SHP77 (cell line): ENCODE data around the gene CSF2.
"Not testable (repeated sequence)": the region's sequence is repeated elsewhere in the genome, so short reads cannot be mapped to it uniquely, and the experiment has no call there.

Experiments
- DNase-seq, 2 experiments: peaks; one replicate each; lab custom pipeline; 2025; lab: John Stamatoyannopoulos, UW

Gene CSF2

DNA sequence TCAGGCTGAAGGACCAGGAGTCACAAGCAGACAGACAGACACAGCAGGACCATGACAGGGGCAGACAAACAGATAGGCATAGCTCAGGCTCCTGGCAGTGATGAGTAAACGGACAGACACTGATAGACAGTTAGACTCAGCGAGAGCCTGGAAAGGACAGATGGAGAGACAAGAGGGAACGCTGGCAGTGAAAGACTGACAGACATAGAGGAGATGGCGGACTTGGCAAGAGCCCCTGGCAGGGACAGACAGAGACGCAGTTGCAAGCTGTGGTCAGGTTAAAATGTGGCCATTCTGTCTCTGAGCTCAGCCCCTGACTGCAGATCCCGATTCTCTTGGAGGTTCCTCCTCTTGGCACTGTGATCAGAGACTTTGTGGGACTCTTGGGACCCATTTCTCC, 13.6 kb downstream of the CSF2 start:
- no peak for DNase-seq

DNA sequence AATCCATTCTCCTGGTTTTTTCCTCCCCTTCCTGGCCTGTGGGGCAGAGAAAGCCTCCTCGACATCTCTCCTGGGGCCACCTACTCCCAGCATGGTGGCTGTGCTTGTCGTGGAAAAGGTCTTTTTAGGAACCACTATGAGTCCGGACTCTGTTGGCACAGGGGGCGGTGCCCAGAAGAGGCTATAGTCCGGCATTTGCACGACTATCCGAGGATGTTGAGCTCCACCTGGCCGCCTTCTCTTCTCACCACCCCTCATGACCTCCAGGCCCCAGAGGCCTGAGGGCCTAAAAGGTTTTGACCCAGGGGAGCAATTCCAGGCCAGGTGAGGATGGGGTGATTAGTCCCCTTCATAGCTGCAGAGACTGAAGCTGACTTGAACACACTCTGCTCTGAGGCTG, 14.1 kb downstream of the CSF2 start:
- DNase-seq: no peak

DNA sequence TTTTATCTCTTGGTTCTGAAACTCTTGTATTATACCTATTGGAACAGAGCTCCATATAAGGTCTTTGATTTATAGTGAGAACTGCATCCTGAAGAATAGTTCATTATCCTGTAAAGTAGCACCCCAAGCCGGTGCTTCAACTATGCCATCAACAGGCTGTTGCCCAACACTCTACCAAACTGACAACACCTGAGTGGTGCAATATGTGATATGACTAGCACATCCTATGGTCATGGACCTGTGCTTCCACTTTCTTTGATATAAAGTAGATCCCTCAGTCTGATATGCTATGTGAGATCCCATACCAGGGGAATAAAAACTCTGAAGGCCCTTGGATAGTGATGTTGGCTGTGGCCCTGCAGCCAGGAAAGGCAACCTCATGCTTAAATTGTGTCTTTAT, 15.8 kb downstream of the CSF2 start:
- DNase-seq: no peak

DNA sequence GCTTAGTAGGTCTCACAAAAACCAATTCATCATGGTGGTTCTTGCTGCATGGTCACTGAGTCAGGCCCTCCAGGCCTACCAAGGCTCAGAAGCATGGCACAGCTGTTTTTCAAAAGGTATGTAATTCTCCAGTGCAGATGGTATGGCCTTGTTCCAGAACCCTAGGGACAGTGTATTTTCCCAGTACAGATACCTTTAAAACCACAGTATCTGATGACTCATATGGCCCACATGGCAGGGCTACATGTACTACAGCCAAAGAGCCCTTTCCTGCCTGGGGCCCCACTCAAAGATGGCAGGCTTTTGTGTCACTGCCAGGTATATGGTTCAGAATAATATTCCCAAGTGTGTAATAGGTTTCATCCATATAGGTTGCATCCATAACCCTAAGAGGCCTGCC, 16.5 kb downstream of the CSF2 start:
- no peak for DNase-seq

DNA sequence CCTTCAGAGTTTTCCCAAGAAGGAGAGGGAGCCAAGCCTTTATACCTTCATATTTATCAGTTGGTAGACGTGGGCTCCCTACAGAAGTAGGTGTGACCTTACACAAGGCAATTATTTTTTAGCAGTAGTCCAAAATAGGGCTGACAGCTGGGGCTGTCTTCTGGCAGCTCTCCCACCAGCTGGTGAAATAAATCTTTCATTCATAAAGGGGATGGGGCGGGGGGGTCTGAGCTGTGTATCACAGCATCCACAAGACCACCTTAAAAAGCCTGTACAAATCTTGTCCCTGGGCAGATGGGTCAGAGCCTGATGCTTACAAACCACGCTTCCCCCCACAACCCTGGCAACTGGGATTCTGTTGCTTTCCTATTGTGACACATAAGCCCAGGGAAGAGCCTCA, 19.7 kb downstream of the CSF2 start:
- no peak for DNase-seq

DNA sequence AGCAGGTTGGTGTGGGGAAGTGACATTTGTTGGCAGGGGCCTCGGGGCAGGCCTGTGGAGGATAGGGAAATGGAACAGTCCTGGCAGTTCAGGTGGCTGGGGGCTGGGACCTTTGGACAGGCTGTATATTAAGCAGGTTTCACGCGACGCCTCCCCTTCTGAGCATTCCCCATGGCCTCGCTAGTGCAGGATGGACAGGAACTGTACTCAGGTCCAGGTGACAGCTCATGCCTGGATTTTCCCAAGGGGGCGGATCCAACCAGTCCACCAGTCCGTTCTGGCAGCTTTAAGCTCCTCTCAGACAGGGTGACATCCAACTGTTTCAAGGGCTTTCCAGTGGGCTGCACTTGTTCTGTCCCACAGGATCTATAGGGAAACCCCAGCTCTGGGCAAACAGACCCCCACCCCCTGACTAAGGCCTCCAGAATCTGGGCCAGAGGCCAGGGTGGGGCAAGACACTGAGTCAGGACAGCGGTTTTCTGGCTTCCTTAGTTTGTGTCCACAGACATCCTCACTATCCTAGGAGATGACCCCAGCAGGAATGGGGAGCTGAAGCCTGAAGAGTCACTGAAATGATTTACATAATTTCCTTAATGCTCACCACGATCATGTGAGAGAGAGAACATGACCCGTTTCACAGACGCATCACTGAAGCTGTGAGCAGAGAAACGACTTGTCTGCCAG, 20.9 kb downstream of the CSF2 start:
- DNase-seq: no peak

DNA sequence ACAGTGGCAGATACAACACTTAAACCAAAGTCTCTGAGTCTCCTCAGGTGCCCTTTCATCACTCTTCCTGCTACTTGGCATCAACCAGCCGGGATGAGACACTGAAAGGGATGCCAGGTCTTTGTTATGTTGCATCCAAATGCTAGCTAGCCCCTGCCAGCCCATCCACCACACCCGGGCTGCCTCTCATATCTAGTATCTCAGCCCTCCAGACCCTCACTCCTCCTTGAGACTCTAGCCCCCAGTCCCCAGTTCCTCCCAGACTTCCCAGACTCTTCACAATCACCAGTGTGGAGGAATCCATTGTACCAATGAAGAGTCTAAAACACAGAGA, 21.5 kb downstream of the CSF2 start:
- no peak for DNase-seq

DNA sequence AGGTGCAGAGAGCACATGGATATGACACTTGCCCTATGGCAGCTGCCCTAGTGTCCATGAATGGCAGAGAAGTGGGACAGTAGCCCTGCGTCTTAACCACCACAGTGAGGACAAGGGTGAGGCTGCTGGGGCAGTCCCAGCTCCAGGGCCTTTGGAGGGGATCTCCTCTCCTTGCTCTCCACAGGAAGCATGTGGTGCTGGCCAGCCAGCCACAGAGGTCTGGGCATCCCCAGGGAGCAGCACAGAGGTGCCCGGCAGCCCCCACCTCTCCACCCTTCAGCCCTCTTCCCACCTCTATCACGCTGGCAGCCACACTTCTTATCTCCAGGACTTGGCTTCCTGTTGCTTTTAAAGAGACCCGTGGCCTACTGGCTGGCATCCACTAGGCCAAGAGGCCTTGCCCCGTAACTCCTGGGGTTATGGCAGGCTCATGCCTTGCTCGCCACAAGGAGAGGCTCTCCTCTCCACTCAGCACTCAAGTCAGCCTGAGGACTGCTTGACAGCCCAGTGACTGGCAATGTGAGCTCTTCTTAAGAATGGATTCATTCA, 21.9 kb downstream of the CSF2 start:
- no peak for DNase-seq

DNA sequence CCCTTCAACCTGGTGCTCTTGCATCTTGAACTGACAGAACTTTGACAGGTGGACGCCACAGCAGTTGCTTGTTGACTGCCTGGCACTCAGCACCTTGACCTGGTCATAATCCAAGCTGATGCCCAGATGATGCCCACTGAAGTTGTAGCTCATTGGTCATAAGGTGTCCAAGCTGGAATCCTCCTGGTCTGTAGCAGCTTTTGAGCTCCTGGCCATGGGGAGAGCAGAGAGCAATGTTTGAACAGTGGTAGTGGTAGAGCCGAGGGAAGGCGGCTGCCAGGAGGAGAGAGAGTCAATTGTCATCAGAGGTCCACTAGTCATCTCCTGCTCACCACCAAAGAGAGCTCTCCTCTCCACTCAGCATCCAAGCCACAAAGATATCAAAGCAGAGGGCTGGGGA, 23.3 kb downstream of the CSF2 start:
- no peak for DNase-seq

DNA sequence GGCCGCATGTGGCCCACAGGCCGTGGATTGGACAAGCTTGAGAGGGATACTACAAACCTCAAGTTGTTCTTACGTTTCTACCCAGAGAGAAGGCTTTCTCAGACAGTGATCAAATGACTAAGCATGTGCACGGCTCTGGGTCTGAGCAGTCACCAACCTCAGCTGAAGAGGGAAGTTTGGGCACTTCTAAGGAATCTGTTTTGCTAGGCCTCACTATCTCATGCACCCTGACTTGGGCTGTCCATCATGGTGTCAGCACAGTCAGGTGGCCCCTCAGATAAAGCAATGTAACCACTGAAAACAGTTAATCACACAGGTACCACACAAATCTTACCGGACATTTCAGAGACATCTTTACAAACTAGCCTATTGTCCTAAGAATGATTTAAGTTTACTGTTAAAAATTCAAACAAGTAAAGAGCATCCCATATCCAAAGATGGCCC, 24.6 kb downstream of the CSF2 start:
- DNase-seq: no peak

DNA sequence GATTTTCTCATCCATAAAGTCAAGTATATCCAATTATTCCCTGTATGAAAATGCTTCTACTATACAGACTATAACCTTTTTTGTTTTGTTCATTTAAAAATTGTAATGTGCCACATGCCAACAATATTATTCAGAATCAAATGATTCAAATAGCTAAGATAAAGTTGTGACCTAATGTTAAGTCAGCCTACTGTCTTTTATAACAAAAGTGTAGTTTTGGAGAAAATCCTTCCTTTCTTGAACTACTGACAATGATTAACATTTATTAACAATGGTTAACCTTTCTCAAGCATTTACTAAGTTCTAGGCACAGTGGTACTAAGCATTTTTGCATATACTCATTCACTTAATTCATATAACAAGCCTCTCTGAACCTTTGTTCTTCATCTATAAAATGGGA, 25.0 kb downstream of the CSF2 start:
- DNase-seq: no peak

DNA sequence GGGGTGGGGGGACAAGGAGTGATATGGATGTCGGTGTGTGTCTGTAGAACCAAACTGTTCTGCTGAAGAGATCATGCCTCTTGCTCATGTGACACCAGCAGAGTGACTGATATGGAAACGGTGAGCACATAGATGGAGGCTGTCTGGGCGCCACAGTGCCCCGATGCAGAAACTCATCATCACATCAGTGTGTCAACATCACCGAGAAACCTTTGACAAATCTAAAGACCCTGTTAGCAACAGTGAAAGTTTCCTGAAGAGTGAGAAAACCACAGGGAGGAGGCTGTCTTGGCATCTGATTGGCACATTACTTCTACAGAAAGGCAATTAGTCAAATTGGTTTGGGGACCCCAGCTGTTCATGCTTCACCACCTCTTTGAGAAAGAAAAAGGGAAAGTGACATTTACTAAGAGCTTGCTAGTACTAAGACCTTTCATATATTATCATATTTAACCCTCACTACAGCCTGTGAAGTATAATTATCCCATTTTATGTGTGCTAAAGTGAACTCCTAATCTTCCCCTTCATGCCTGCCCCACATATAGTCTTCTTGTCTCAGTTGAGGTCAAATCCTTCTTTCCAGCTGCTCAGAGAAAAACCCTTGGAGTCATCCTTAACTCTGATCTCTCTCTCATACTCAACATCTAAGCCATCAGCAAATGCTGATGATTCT, 25.6 kb downstream of the CSF2 start:
- no peak for DNase-seq

DNA sequence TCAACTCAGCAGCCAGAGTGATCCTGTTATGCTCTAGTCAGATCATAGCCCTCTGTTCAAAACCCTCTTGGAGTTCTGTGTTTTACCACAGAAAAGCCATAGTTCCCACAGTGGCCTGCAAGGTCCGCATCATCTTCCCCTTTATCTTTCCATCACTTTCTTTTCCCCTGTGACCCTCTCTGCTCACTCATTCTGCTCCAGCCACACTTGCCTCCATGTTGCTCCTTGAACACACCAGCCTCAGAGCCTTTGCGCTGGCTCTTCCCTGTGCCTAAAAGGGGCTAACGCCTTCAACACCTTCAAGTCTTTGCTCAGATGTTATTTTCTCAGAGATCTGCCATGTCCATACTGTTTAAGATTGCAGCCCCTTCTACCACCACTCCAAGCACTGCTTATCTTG, 26.3 kb downstream of the CSF2 start:
- DNase-seq: no peak

DNA sequence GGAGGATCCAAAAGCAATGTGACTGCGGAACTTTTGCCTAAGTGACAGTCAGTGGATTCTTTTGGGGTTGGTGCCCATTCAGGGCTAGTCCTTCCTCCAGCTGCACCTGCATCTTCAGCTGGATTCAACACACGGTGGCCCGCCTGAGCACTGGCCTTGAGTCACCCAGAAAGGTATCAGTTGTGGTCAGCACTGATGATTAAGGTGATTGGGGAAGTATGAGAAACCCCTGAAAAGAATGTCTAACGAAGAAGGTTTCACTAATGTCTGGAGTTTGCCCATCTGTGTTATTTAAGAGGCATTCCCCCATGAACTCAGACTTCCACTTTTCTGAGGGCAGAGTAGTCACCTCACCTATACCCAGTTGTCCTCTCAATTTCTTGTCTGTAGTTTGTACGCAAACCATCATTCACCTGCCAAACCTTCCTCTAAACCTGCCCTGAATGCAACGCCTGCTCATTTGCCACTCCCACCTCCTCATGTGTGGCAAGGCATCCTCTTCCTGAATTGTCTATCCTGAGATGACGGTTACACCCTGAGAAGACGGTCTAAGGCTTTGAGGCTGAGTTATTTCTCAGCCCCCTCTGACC, 27.2 kb downstream of the CSF2 start:
- DNase-seq: no peak

DNA sequence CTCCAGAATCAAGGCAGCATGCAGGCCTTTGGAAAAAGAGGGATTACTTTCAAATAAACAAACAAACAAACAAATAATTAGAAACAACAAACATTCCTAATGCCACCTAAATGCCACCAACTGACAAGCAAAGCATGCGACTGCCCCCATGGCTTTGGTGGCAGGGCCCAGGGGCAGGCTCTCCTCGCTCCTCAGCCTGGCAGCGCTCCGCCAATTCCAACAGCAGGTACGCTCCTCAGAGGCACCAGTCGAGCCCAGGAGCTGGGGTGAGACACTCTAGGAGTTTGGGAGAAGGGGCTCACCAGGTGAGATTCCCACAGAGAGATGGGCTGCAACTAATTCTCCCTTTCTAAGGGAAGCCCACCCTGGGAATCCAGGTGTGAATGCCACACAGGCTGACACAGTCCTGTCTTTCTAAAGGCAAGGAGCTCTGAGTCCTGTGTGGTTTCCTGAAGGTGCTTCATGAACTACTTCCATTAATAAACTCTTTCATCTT, 27.8 kb downstream of the CSF2 start:
- DNase-seq: no peak

DNA sequence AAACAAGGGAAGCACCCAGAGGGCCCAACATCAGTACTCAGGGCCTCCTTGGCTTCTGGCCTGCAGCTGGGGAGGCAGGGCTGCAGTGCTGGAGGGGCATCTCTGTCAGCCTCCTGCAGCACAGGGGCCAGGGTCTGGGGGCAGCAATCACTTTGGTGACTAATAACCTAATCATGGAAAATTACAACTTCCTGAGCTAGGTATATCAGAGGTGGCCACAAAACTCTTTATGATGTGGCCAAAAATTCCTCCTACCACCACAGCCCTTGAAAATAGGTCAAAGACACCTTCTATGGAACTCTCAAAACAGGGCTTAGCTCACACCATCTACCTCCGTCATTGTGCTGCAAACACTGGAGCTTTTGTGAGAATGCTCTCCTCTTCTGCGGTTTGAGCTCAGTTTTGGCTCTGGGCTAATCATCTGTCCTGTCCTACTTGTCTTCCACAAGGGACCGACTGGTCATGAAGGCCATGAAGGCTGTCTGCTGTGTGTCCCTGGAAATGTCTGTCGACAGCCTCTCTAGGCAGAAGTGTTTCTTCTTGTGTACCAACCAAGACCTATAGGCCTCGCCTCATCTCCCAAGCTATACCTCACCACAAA, 28.6 kb downstream of the CSF2 start:
- no peak for DNase-seq

DNA sequence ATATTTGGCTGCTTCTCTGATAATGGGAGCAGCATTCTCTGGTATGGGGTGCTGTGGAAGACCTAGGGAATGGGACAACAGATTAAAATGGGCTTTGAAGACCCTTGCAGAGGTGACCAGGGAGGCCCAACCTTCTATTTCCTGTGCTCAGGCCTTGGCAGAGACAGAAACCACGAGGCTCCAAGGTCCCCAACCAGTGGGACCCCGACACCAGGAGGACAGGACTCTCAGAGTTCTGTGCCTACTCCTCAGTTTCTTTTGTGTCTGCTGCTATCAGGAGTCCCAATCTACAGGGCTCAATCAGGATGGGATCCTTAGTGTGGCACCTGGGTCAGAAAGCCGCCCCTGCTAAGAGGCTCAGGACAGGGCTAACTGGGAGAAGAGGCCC, 29.3 kb downstream of the CSF2 start:
- no peak for DNase-seq

DNA sequence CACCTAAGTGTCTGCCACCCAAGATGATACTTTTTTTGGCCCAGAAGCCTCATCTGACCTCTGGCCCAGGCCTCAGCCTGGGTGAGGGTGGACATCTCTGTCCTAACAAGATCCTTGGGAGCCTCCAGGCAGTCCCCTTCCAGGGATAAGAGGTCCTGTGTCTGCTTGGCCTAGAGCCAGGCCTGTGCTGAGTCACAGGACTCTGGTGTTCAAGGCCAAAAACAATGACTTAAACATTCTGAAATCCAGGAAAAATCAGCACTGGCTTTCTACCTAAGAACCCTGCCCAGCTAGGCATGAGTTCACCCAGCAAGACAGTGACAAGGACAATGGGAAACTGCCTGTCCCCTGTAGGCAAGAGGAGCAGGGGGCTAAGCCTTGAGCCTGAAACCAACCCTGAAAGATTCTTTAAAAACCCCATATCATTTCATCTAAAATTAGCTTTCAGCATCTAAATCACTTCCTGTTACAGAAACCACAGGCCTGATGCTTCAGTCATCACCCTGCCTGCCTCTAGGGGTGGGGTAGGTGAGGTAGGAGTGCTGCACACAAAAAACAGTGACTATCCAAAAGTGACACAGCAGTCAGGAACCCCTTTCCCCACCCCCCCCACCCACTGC, 29.9 kb downstream of the CSF2 start:
- DNase-seq: no peak

DNA sequence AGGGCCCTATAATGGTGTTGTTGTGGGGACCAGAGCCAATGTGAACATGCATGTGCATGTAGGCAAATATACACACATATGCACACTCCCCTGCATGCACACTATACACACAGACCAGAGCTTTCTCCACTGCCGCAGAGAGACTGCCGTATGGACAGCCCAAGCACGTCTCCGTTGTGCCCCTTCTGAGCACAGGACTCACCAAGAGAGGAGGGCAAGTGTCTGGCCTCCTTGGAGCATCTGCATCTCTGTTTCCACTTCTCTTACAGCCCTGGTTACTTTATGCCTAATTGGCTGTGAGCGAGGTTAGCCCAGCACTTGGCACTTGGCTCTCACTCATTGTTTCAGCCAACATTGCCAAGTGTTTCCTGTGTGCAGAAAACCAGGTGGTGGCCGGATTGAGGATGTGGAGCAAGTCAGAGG, 30.4 kb downstream of the CSF2 start:
- DNase-seq: no peak

DNA sequence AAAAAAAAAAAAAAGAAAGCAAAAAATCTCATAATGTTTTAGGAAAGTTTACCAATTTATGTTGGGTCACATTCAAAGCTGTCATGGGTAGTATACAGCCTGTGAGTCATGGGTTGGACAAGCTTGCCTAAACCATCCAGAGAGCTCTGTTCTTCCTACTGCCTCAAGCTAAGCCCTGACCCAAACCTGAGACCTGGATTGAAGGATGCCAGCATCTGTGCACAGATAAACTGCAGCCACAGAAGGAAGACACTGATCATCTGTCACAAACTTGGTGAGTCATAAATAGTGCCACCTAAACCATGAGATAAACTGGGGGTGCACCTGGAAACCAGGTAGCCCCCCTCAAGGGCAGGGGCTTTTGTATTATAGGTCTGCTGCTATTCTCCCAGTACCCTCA, 31.0 kb downstream of the CSF2 start:
- no peak for DNase-seq

DNA sequence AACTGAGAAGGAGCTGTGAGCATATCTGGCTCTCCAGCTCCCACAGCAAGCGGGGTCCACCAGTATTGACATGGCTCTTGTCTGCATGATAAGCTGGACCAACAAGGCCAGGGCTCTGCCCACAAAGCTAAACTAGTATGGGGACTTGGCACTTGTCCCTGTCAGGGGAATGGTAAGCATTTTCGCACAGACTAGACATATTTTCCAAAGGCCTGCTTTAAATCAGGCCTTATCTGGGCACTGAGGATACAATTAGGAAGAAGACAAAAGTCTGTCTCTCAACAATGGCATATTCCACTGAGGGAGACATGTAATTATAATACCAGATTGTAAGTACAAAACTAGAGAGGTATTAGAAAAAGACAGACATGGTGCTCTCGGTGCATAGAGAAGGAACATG, 32.1 kb downstream of the CSF2 start:
- DNase-seq: no peak

DNA sequence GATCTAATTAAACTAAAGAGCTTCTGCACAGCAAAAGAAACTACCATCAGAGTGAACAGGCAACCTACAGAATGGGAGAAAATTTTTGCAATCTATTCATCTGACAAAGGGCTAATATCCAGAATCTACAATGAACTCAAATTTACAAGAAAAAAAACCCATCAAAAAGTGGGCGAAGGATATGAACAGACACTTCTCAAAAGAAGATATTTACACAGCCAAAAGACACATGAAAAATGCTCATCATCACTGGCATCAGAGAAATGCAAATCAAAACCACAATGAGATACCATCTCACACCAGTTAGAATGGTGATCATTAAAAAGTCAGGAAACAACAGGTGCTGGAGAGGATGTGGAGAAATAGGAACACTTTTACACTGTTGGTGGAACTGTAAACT, 34.9 kb downstream of the CSF2 start:
- not testable (repeated sequence) for DNase-seq
